ENCODE measurements around the gene TOMM5.

The TOMM5 gene

GRCh38 chr9:37559855-37560592 lies 32.4 kb downstream of the TOMM5 start:
- Histone ChIP-seq H3K79me2 (ENCODE audit: insufficient read depth, low read length) (no peaks in the 10 kb centered on the region), H3K9me3 (ENCODE audit: insufficient read depth, low read length) (peaks cover 9% of the 10 kb centered on the region; the same call in 1 of the 2 replicates), H3K4me3 (ENCODE audit: insufficient read depth, low read length, poor library complexity, severe bottlenecking) (no peak overlapping the region), H3K36me3 (ENCODE audit: low read length) (peaks cover 8% of the 10 kb centered on the region), H2AFZ (ENCODE audit: low read depth, low read length, severe bottlenecking) (no peak overlapping the region), H4K20me1 (ENCODE audit: low read depth, low read length) (no peaks in the 10 kb centered on the region), H3K4me2 (ENCODE audit: low read depth, low read length, poor library complexity, severe bottlenecking) (no peak overlapping the region), H3K9ac (ENCODE audit: low read length) (no peak overlapping the region), H3K27ac (ENCODE audit: low read depth, low read length) (no peak overlapping the region), H3K9me2 (replicated peaks; ENCODE audit: insufficient read depth, low read length) (no peaks in the 10 kb centered on the region), H3K27me3 (ENCODE audit: low read length) (no peaks in the 10 kb centered on the region), H3F3A (ENCODE audit: insufficient read depth) (no peaks in the 10 kb centered on the region)
- TF ChIP-seq EZH2phosphoT487 (conservative IDR thresholded peaks at IDR 0.05; ENCODE audit: low read length), result no peak
- no peak for TF ChIP-seq CTCF (IDR thresholded peaks at IDR 0.05; ENCODE audit: insufficient read depth, low read length, poor library complexity, severe bottlenecking)

- no peak overlapping the region for H3K4me2 ChIP-seq (ENCODE audit: low read depth, low read length, poor library complexity, severe bottlenecking)
- no peaks in the 10 kb centered on the region for H3K27me3 ChIP-seq (ENCODE audit: low read length)
- H3K79me2 ChIP-seq (ENCODE audit: insufficient read depth, low read length), result no peaks in the 10 kb centered on the region
- peaks cover 2% of the 10 kb centered on the region; the same call in 1 of the 2 replicates for H3K36me3 ChIP-seq (ENCODE audit: low read length)
- no peaks in the 10 kb centered on the region for H3F3A ChIP-seq (ENCODE audit: insufficient read depth)
- H3K27ac ChIP-seq (ENCODE audit: low read depth, low read length), result no peak overlapping the region
- no peak overlapping the region for H3K9ac ChIP-seq (ENCODE audit: low read length)
- peaks cover 3% of the 10 kb centered on the region; the same call in 1 of the 2 replicates for H3K9me3 ChIP-seq (ENCODE audit: insufficient read depth, low read length)
- no peaks in the 10 kb centered on the region for H4K20me1 ChIP-seq (ENCODE audit: low read depth, low read length)
- no peak overlapping the region for H3K4me3 ChIP-seq (ENCODE audit: insufficient read depth, low read length, poor library complexity, severe bottlenecking)
- TF ChIP-seq EZH2phosphoT487 (conservative IDR thresholded peaks at IDR 0.05; ENCODE audit: low read length), result no peak
- no peak for TF ChIP-seq CTCF (IDR thresholded peaks at IDR 0.05; ENCODE audit: insufficient read depth, low read length, poor library complexity, severe bottlenecking)
- no peak overlapping the region for H2AFZ ChIP-seq (ENCODE audit: low read depth, low read length, severe bottlenecking)
- no peaks in the 10 kb centered on the region for H3K9me2 ChIP-seq (replicated peaks; ENCODE audit: insufficient read depth, low read length)
Measured at GRCh38 chr9:37559125-37559524, 33.3 kb downstream of the TOMM5 start.

GRCh38 chr9:37555786-37556185 lies 36.6 kb downstream of the TOMM5 start:
- Histone ChIP-seq H3K36me3 (ENCODE audit: low read length) (no peaks in the 10 kb centered on the region), H3K27me3 (ENCODE audit: low read length) (no peaks in the 10 kb centered on the region), H3F3A (ENCODE audit: insufficient read depth) (no peaks in the 10 kb centered on the region), H4K20me1 (ENCODE audit: low read depth, low read length) (no peaks in the 10 kb centered on the region), H3K9me3 (ENCODE audit: insufficient read depth, low read length) (no peaks in the 10 kb centered on the region), H3K79me2 (ENCODE audit: insufficient read depth, low read length) (no peaks in the 10 kb centered on the region), H3K27ac (ENCODE audit: low read depth, low read length) (no peak overlapping the region), H3K4me3 (ENCODE audit: insufficient read depth, low read length, poor library complexity, severe bottlenecking) (no peak overlapping the region), H3K9me2 (replicated peaks; ENCODE audit: insufficient read depth, low read length) (no peaks in the 10 kb centered on the region), H3K4me2 (ENCODE audit: low read depth, low read length, poor library complexity, severe bottlenecking) (no peak overlapping the region), H2AFZ (ENCODE audit: low read depth, low read length, severe bottlenecking) (no peak overlapping the region), H3K9ac (ENCODE audit: low read length) (no peak overlapping the region)
- no peak for TF ChIP-seq EZH2phosphoT487 (conservative IDR thresholded peaks at IDR 0.05; ENCODE audit: low read length)
- no peak for TF ChIP-seq CTCF (IDR thresholded peaks at IDR 0.05; ENCODE audit: insufficient read depth, low read length, poor library complexity, severe bottlenecking)
